Skin of body (tissue), 2 donors: ENCODE data around the gene ALDH2. TPM values are rescaled to one million over a fixed set of nuclear protein-coding genes. Genes with fewer than 3 reads are reported as not detected.
"Not testable (repeated sequence)": the region's sequence is repeated elsewhere in the genome, so short reads cannot be mapped to it uniquely, and the experiment has no call there.

Experiments used
- DNase-seq: peaks from one replicate; lab custom pipeline; 2025; lab: John Stamatoyannopoulos, UW
- total RNA-seq: library from RNA; depleted of rRNA; stranded (reverse); fragments of >200 nt; gene quantifications from one replicate; pipeline ENCODE4 v1.2.3, GENCODE V29; 2014

The ALDH2 gene
- total RNA-seq, 1 donor from 2014 or later = 34.2 TPM

DNA sequence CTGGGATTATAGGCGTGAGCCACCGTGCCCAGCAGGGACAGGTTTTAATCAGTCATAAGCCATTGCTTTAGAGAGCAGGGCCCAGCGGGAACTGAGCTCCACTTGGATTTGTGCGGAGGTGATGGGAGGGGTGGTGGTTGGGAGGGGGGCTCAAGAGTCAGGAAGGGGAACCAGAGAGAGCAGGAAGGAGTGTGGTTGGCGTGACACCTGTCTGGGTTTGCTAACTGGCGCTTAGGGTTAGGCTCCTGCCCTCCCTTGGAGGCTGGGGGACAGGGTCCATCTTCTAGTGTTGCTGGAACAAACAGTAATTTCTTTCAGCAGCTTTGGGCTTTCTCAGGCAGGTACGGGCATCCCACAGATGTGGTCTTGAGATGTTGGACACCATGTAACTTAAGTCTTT, 7.5 kb upstream of the ALDH2 start:
- no peak for DNase-seq

DNA sequence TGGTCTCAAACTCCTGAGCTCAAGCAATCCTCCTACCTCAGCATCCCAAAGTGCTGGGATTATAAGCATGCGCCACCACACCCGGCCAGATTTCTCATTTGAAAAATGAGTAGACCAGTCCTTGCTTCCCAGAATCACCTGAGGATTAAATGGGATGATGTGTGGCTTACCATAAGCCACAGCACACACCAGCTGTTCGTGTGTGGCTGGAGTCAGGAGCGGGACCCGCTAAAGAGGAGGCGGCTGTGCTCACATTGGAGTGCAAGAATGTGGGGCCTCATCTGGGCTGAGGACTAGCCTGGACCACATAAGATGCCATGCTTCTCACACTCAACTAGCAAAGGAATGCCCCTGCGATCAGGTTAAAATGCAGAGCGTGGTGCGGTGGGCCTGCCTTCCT, 6.7 kb upstream of the ALDH2 start:
- no peak for DNase-seq

DNA sequence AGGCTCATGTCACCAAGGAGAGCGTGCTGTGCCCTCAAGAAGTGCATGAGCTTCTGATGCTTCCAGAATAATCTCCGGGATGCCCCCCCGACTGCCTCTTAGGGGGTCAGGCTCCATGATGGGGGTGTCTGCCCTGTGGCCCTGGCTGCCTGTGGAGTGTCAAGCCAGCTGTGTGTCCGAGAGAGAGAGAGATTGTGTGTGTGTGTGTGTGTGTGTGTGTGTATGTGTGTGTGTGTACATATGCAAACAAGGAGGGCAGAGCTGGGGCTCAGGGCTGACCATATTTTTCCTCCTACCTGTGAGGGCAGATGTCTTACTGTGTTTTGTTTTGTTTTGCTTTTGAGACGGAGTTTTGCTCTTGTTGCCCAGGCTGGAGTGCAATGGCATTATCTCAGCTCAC, 5.6 kb upstream of the ALDH2 start:
- no peak for DNase-seq

DNA sequence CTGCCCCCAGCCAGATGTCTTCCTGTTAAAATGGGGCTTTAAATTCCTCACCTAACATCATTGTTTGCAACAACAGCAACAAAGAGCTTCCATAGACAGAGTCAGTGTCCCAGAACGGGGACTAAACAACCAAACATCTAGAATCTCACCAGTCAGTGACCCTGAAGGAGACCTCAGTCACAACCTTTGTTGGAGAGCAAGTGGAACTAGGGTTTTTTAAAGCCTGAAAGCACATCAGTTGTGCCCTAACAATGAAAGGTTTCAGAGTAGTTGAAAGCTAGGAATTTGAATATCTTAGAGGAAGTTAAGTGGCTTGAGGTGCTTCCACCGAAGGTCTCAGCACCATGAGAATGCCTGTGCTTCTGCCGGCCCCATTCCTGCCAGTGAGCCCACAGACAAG, 5.0 kb upstream of the ALDH2 start:
- DNase-seq = no peak

DNA sequence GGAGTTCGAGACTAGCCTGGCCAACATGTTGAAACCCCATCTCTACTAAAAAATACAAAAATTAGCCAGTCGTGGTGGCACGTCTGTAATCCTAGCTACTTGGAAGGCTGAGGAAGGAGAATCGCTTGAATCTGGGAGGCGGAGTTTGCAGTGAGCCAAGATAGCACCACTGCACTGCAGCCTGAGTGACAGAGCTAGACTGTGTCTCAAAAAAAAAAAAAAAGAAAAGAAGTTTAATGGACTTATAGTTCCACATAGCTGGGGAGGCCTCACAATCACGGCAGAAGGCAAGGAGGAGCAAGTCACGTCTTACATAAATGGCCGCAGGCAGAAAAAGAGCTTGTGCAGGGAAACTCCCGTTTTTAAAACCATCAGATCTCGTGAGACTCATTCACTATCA, 3.2 kb upstream of the ALDH2 start:
- DNase-seq = not testable (repeated sequence)

DNA sequence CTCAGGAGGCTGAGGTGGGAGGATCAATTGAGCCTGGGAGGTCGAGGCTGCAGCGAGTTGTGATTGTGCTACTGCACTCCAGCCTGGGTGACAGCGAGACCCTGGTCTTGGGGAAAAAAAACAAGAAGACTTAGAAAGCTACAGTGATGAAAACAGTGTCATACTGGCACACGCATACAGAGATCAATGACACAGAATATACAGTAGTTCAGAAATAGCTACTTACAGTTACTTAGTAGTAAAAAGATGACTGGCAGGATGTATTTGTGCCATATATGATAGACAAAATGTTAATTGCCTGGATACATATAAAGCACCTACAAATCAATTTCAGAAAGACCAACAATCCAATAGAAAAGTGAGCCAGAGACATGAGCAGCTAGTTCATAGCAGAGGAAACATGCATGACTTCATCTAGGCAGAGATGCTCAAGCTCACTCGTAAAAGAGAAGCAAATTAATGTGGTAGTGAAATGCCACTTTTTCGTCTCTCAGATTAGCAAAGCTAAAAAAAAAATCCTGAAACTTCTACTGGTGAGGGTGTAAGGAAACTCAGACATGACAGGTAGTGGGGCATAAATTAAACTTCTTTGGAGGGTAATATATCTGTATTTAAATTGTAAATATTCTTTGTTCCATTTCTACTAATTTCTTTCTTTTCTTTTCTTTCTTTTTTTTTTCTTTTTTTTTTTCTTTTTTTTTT, 2.5 kb upstream of the ALDH2 start:
- no peak for DNase-seq

DNA sequence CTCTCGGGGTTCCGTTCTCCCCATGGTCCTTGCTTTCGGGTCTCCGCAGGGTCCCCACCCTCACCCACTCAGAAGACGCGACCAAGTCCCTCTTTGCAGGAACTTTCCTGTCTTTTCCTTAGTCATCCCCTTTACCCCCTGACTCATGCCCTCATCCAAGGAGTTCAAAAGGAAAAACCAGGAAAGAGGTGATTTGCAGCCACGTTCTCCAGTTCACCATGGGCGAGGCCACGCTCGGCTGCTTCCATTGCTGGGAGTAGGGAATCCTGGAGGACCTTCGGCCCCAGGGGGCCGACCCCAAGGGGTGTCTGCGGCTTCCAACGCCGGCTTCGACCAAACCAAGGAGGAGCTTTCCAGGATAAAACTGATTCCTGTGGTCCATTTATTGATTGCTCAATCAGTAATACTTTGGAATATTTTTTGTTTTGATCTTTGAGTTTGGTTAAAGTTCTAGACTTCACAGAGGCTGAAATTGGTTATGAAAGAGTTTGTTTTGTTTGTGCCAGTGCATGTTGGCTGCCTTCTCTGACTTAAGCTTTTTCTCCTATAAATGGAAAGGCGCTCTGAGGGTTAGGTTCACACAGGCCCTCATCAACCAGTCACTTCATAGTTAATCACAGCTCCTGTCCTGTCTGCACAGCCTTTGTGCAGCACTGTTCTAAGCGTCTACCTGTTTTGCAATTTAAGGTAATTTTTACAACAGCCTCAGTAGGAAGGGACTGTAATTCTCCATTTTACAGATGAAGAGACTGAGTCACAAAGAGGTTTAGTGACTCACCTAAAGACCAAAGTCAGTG, 827 bp downstream of the ALDH2 start:
- DNase-seq = no peak

DNA sequence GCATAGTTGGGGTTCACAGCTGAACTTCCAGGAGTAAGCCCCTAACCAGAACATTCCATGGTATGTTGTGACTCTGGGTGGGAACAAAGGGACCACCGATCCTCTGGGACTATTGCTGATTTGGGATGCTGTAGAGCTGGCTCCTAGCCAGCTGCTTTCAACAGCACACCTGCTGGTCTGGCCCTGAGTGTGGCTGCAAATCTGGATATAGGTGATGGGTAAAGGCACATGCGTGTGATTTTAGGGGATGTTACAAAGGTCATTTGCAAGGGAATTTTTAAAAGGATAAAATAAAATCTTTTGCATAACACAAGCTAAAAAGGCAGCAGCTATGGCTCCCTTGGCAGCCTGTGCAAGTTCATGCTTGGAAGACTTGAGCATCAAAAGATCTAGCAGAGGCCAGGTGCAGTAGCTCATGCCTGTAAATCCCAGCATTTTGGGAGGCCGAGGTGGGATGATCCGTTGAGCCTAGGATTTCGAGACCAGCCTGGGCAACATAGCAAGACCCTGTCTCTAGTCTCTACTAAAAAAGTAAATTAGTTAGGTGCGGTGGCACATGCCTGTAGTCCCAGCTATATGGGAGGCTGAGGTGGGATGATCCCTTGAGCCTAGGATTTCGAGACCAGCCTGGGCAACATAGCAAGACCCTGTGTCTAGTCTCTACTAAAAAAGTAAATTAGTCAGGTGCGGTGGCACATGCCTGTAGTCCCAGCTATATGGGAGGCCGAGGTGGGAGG, 1.6 kb downstream of the ALDH2 start:
- DNase-seq = no peak

DNA sequence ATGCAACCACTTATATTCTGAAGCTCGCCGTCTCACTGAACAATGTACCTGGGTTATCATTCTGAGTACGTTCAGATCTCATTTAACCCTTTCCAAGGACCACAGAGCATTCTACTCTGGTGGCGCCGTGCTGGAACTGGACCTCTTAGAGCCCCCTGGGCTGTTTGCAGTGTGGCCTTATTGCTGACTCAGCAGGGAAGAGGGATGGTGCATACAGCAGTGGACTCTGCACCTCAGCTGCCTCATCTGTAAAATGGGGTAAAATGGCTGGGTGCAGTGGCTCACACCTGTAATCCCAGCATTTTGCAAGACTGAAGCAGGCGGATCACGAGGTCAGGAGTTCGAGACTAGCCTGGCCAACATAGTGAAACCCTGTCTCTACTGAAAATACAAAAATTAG, 2.9 kb downstream of the ALDH2 start:
- no peak for DNase-seq

DNA sequence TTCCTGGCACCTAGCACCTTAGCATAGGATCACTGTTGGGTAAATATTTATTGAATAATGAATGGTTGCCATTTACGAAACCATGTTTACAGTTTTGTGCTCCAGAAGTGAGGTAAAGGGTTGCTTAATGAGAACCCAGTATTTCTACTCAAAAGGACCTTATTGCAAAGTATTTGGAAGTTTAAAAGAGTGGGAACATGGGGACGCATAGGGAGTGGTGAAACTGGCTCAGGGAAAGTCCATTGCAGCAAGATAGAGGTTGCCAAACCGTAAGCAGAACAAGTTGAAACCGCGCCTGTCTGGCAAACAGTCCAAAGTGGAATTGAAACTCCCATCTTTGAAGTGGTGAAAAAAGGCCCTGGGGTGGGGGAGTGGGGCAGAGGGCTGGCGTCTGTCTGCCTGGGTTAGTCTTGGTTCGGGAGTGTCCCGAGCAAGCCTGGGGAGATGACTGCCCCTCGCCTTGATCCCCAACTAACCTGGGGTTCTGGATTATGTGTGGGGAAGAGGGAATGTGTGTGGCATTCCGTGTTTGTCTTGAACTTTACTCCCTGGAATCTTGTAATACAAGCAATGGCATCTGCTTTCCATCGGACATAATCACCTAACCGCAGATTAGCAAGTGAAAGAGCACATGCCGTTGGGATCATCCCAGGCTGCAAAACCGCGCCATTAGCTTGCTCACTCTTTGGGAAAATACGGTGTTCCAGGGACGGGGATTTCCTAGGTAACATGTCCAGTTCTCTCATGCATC, 7.2 kb downstream of the ALDH2 start:
- peak; percentile 5 for DNase-seq

DNA sequence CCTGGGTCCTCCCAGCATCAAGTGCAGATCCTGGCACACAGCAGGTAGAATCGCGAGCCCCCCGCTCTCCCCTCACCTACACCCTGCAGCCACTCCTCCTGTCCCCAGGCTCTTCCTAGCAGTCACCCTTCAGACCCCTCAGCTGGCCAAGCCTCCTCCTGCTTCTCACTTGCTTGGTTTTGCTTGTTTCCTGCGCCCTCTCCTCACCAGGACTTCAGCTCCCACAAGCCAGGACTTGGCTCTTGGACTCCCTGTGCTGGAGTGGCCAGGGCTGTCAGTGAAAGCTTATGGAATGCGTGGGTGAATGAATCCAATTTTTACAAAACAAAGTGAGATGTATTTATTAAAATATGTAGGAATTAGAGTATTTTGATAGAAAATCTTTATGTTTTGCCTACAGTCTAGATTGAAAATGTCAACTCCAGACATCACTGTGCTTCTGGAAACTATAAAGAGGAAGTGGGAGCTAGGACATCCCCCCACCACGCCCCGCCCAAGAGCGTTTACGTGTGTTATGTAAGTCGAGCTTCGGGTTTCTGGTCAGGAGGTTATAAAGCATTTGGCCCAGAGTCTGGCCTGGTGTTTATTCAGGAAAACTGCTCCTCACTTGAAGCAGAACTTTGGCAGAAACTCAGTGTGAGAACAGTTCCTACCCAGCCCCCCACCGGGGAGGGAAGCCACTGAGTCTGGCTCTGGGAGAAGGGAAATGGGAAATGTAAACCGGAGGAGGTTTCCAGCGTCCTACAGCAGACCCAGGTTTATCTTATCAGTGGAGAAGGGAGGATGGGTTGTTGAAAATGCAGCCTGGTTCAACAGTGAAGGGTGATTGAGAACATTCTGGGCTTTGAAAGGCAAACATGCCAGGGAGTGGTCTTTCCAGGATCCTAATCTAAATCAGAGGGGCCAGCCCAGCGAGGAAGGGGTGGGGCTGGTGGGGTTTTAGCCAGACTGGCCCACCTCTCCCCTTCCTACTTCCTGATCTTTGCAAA, 8.8 kb downstream of the ALDH2 start:
- DNase-seq = peak; percentile 83

DNA sequence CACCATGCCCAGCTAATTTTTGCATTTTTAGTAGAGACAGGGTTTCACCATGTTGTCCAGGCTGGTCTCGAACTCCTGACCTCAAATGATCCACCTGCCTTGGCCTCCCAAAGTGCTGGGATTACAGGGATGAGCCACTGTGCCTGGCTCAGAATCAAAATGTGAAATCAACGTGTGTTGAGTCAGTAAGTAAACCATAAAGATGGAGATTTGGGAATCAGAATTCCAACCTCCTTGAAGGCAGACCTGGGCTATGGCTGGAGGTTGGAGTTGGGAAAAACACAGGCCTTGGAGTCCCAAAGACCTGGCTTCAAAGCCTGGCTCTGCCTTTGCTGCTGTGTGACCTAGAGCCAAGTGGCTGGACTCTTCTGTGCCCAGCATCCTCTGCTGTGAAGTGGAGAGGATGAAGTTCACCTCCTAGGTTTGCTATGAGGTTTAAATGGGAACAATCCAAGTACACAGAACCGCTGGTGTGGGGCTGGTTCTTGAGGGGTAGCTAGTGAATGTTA, 10.2 kb downstream of the ALDH2 start:
- DNase-seq = no peak

DNA sequence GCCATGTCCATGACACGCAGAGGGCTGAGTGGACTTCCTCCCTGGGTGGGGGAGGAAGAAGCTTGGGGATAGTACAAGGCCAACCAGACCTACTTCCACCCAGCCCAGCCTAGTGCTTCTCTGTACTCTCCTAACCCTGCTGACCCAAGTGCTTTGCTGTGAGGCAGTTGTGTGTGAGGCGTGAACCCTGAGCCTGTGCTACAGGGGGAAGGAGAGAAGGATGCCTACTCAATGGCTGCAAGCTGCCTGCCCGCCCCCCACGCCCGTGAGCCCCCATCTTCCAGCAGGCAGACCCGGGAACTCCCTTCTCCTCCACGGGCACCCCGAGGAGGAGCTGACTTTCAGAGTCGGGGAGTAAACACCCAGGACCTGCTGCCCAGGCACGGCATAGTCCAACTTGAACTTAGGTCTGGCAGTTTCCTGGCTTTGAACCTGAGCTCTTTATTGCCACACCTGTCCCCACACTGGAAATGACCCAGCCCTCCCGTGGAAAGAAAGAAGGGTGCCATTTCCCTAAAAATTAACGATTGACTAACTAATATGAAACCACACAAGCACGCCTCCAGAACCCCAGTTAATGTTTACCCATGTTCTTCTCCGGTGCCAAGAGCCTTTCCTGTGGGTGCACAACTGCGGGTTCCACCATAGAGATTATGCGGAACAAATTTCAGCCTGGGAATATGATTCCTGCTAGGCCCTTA, 10.8 kb downstream of the ALDH2 start:
- no peak for DNase-seq

DNA sequence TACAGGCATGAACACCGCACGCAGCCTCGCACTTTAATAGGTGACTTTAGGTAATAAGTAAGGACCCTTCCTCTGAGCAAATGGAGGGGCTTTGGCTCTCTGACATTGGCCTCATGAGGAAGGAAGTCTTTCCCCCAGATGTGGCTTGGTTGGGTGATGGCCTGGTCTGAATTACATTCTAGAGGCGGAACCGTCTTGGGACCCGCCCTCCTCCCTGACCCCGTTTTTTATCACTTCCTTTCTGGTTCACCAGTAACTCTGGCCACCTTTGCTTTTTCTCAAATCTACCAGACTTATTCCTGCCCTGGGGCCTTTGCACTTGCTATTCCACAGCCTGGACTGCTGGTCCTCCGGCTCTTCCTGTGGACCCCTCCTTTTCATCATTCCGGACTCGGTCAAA, 13.4 kb downstream of the ALDH2 start:
- DNase-seq = no peak

DNA sequence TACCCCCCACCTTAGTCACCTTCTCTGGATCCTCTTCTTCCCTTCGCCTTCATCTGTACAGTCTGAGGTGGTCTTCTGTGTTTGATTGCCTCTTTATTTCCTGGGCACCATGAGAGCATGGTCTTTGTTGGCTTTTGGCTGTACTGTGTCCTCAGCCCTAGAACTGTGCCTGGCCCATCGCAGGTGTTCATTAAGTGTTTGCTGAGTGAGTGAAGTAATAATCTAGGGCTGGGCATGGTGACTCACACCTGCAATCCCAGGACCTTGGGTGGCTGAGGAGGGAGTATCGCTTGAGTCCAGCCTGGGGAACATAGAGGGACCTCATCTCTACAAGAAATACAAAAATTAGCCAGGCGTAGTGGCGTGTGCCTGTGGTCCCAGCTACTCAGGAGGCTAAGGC, 13.9 kb downstream of the ALDH2 start:
- DNase-seq = no peak

DNA sequence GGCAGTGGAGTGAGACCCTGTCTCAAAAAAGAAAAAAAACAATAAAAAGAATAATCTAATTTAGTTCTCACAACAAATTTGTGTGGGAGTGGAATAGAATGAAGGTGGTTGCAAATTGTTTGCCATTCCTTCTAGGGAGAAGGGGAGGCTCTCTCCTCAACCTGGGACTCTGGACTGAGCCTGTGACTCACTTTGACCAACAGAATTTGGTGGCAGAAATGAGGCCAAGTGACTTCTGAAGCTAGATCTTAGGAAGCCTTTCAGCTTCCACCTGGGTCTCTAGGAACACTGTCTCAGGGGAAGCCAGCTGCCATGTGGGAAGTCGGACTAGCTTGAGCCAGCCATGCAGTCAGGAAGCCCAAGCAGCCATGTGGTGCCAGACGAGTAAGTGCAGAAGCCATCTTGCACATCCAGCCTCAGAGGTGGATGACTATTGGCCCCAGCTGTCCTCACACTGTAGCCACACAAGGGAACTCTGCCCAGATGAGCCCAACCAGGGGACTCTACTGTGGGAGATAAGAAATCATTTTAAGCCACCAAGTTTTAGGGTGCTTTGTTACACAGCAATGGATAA, 14.4 kb downstream of the ALDH2 start:
- DNase-seq = no peak

DNA sequence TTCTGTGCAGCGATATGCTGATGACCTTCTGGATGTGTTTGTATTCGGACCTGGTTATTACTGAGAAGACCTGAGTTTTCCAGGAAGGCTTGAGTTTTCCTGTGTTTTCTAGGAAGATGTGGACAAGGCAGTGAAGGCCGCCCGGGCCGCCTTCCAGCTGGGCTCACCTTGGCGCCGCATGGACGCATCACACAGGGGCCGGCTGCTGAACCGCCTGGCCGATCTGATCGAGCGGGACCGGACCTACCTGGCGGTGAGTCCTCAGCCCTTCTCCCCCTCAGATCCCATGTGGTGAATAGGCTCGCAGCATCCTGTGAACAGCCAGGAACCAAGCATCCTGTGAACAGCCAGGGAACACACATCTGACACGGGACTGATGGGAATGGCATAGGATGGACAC, 16.3 kb downstream of the ALDH2 start:
- DNase-seq = no peak

DNA sequence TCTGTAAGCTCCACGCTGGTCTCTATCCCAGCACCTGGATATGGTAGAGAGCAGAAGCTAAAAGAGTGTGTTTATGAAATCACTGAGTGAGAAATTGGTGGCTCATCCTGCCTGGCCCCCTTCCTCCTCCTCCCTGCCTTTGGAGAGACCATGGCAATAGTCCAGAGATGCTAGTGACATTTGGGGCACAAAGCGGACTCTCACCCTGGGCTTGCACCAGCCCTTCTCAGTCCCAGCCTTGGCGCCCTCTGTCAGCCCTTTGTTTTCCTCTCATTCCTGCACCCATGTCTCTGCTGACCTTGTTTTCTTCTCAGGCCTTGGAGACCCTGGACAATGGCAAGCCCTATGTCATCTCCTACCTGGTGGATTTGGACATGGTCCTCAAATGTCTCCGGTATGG, 18.2 kb downstream of the ALDH2 start:
- no peak for DNase-seq

DNA sequence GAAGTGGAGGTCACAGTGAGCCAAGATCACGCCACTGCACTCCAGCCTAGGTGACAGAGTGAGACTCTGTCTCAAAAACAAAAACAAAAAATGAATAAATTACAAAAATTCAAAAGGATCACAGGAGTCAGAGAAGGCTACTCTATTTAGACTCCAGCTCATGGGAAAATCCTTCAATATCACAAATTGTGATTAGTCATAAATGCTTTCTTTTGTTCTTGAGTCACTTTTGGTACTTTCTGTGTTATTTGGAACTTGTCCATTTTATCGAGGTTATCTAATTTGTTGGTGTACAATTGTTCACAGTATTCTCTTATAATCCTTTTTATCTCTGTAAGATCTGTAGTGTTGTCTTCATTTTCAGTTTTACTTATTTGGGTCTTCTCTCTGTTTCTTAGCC, 18.9 kb downstream of the ALDH2 start:
- DNase-seq = no peak
